ENCODE results near the gene GRIA2. TPM values are rescaled to one million over a fixed set of nuclear protein-coding genes. Genes with fewer than 3 reads are reported as not detected.

Gene GRIA2
- polyA plus RNA-seq, 2 donors: 0.01 to 0.14 TPM

- Histone ChIP-seq H3K27ac (ENCODE audit: low read depth in 2 of 2, low read length in 1 of 2) (no peak overlapping the region), H3K4me1 (ENCODE audit: control insufficient read depth in 2 of 2, insufficient read depth in 2 of 2, low read length in 1 of 2) (no peaks in the 10 kb centered on the region), H3K4me3 (ENCODE audit: low read depth in 1 of 2, low read length in 2 of 2) (no peak overlapping the region), H3K27me3 (ENCODE audit: control insufficient read depth in 1 of 2, insufficient read depth in 2 of 2, low read length in 2 of 2) (no peaks in the 10 kb centered on the region), H3K36me3 (ENCODE audit: control insufficient read depth in 2 of 2, insufficient read depth in 2 of 2, low read length in 1 of 2) (no peaks in the 10 kb centered on the region), H3K9me3 (ENCODE audit: control insufficient read depth in 2 of 2, insufficient read depth in 1 of 2, low read depth in 1 of 2, low read length in 1 of 2) (no peaks in the 10 kb centered on the region)
- 38 to 43% methylated on average over 1 of the region's 1 CpG for WGBS, 2 donors
These were observed 95.4 kb downstream of the GRIA2 start for GRCh38 chr4:157315968-157316367.

GRCh38 chr4:157320092-157320491 lies 99.6 kb downstream of the GRIA2 start:
- WGBS, 2 donors: 85 to 88% methylated on average over 2 of the region's 2 CpGs
- H3K36me3 ChIP-seq (ENCODE audit: control insufficient read depth in 2 of 2, insufficient read depth in 2 of 2, low read length in 1 of 2): no peaks in the 10 kb centered on the region
- no peaks in the 10 kb centered on the region for H3K4me1 ChIP-seq (ENCODE audit: control insufficient read depth in 2 of 2, insufficient read depth in 2 of 2, low read length in 1 of 2)
- no peak overlapping the region for H3K27ac ChIP-seq (ENCODE audit: low read depth in 2 of 2, low read length in 1 of 2)
- H3K9me3 ChIP-seq (ENCODE audit: control insufficient read depth in 2 of 2, insufficient read depth in 1 of 2, low read depth in 1 of 2, low read length in 1 of 2): no peaks in the 10 kb centered on the region
- H3K27me3 ChIP-seq (ENCODE audit: control insufficient read depth in 1 of 2, insufficient read depth in 2 of 2, low read length in 2 of 2): no peaks in the 10 kb centered on the region
- H3K4me3 ChIP-seq (ENCODE audit: low read depth in 1 of 2, low read length in 2 of 2): no peak overlapping the region

GRCh38 chr4:157327666-157328065 lies 107.1 kb downstream of the GRIA2 start:
- no peaks in the 10 kb centered on the region for H3K4me1 ChIP-seq (ENCODE audit: control insufficient read depth in 2 of 2, insufficient read depth in 2 of 2, low read length in 1 of 2)
- H3K9me3 ChIP-seq (ENCODE audit: control insufficient read depth in 2 of 2, insufficient read depth in 1 of 2, low read depth in 1 of 2, low read length in 1 of 2): no peaks in the 10 kb centered on the region
- 73 to 74% methylated on average over 2 of the region's 2 CpGs for WGBS, 2 donors
- H3K27ac ChIP-seq (ENCODE audit: low read depth in 2 of 2, low read length in 1 of 2): no peak overlapping the region
- H3K27me3 ChIP-seq (ENCODE audit: control insufficient read depth in 1 of 2, insufficient read depth in 2 of 2, low read length in 2 of 2): no peaks in the 10 kb centered on the region
- no peak overlapping the region for H3K4me3 ChIP-seq (ENCODE audit: low read depth in 1 of 2, low read length in 2 of 2)
- H3K36me3 ChIP-seq (ENCODE audit: control insufficient read depth in 2 of 2, insufficient read depth in 2 of 2, low read length in 1 of 2): no peaks in the 10 kb centered on the region

- 72 to 77% methylated on average over 1 of the region's 1 CpG for WGBS, 2 donors
These were observed 137.4 kb downstream of the GRIA2 start for GRCh38 chr4:157357887-157358286.

GRCh38 chr4:157358439-157358838 lies 137.9 kb downstream of the GRIA2 start:
- 81 to 83% methylated on average over 1 of the region's 1 CpG for WGBS, 2 donors
- Histone ChIP-seq H3K9me3 (ENCODE audit: control insufficient read depth in 2 of 2, insufficient read depth in 1 of 2, low read depth in 1 of 2, low read length in 1 of 2) (no peaks in the 10 kb centered on the region), H3K27me3 (ENCODE audit: control insufficient read depth in 1 of 2, insufficient read depth in 2 of 2, low read length in 2 of 2) (no peaks in the 10 kb centered on the region), H3K4me3 (ENCODE audit: low read depth in 1 of 2, low read length in 2 of 2) (no peak overlapping the region), H3K4me1 (ENCODE audit: control insufficient read depth in 2 of 2, insufficient read depth in 2 of 2, low read length in 1 of 2) (no peaks in the 10 kb centered on the region), H3K27ac (ENCODE audit: low read depth in 2 of 2, low read length in 1 of 2) (no peak overlapping the region), H3K36me3 (ENCODE audit: control insufficient read depth in 2 of 2, insufficient read depth in 2 of 2, low read length in 1 of 2) (no peaks in the 10 kb centered on the region)

More at GRCh38 chr4:157357887-157358286, 137.4 kb downstream of the GRIA2 start:
- Histone ChIP-seq H3K36me3 (ENCODE audit: control insufficient read depth in 2 of 2, insufficient read depth in 2 of 2, low read length in 1 of 2) (no peaks in the 10 kb centered on the region), H3K27me3 (ENCODE audit: control insufficient read depth in 1 of 2, insufficient read depth in 2 of 2, low read length in 2 of 2) (no peaks in the 10 kb centered on the region), H3K9me3 (ENCODE audit: control insufficient read depth in 2 of 2, insufficient read depth in 1 of 2, low read depth in 1 of 2, low read length in 1 of 2) (no peaks in the 10 kb centered on the region), H3K4me3 (ENCODE audit: low read depth in 1 of 2, low read length in 2 of 2) (no peak overlapping the region), H3K4me1 (ENCODE audit: control insufficient read depth in 2 of 2, insufficient read depth in 2 of 2, low read length in 1 of 2) (no peaks in the 10 kb centered on the region), H3K27ac (ENCODE audit: low read depth in 2 of 2, low read length in 1 of 2) (no peak overlapping the region)

GRCh38 chr4:157358851-157359250 lies 138.3 kb downstream of the GRIA2 start:
- Histone ChIP-seq H3K36me3 (ENCODE audit: control insufficient read depth in 2 of 2, insufficient read depth in 2 of 2, low read length in 1 of 2) (no peaks in the 10 kb centered on the region), H3K9me3 (ENCODE audit: control insufficient read depth in 2 of 2, insufficient read depth in 1 of 2, low read depth in 1 of 2, low read length in 1 of 2) (no peaks in the 10 kb centered on the region), H3K27ac (ENCODE audit: low read depth in 2 of 2, low read length in 1 of 2) (no peak overlapping the region), H3K4me3 (ENCODE audit: low read depth in 1 of 2, low read length in 2 of 2) (no peak overlapping the region), H3K27me3 (ENCODE audit: control insufficient read depth in 1 of 2, insufficient read depth in 2 of 2, low read length in 2 of 2) (no peaks in the 10 kb centered on the region), H3K4me1 (ENCODE audit: control insufficient read depth in 2 of 2, insufficient read depth in 2 of 2, low read length in 1 of 2) (no peaks in the 10 kb centered on the region)
- 31 to 34% methylated on average over 1 of the region's 1 CpG for WGBS, 2 donors

GRCh38 chr4:157363360-157363759 lies 142.8 kb downstream of the GRIA2 start:
- H3K27me3 ChIP-seq (ENCODE audit: control insufficient read depth in 1 of 2, insufficient read depth in 2 of 2, low read length in 2 of 2): no peaks in the 10 kb centered on the region
- 32 to 39% methylated on average over 4 of the region's 4 CpGs for WGBS, 2 donors

GRCh38 chr4:157372154-157372553 lies 151.6 kb downstream of the GRIA2 start:
- Histone ChIP-seq H3K4me3 (ENCODE audit: low read depth in 1 of 2, low read length in 2 of 2) (no peak overlapping the region), H3K27me3 (ENCODE audit: control insufficient read depth in 1 of 2, insufficient read depth in 2 of 2, low read length in 2 of 2) (no peaks in the 10 kb centered on the region), H3K9me3 (ENCODE audit: control insufficient read depth in 2 of 2, insufficient read depth in 1 of 2, low read depth in 1 of 2, low read length in 1 of 2) (no peaks in the 10 kb centered on the region), H3K36me3 (ENCODE audit: control insufficient read depth in 2 of 2, insufficient read depth in 2 of 2, low read length in 1 of 2) (no peaks in the 10 kb centered on the region), H3K27ac (ENCODE audit: low read depth in 2 of 2, low read length in 1 of 2) (no peak overlapping the region), H3K4me1 (ENCODE audit: control insufficient read depth in 2 of 2, insufficient read depth in 2 of 2, low read length in 1 of 2) (no peaks in the 10 kb centered on the region)
- WGBS, 2 donors: 72% methylated on average over 3 of the region's 3 CpGs

More at GRCh38 chr4:157363360-157363759, 142.8 kb downstream of the GRIA2 start:
- H3K27ac ChIP-seq (ENCODE audit: low read depth in 2 of 2, low read length in 1 of 2): no peak overlapping the region
- no peak overlapping the region for H3K4me3 ChIP-seq (ENCODE audit: low read depth in 1 of 2, low read length in 2 of 2)
- H3K36me3 ChIP-seq (ENCODE audit: control insufficient read depth in 2 of 2, insufficient read depth in 2 of 2, low read length in 1 of 2): no peaks in the 10 kb centered on the region
- H3K4me1 ChIP-seq (ENCODE audit: control insufficient read depth in 2 of 2, insufficient read depth in 2 of 2, low read length in 1 of 2): no peaks in the 10 kb centered on the region
- no peaks in the 10 kb centered on the region for H3K9me3 ChIP-seq (ENCODE audit: control insufficient read depth in 2 of 2, insufficient read depth in 1 of 2, low read depth in 1 of 2, low read length in 1 of 2)

- Histone ChIP-seq H3K4me3 (ENCODE audit: low read depth in 1 of 2, low read length in 2 of 2) (no peak overlapping the region), H3K9me3 (ENCODE audit: control insufficient read depth in 2 of 2, insufficient read depth in 1 of 2, low read depth in 1 of 2, low read length in 1 of 2) (no peaks in the 10 kb centered on the region), H3K36me3 (ENCODE audit: control insufficient read depth in 2 of 2, insufficient read depth in 2 of 2, low read length in 1 of 2) (no peaks in the 10 kb centered on the region), H3K27me3 (ENCODE audit: control insufficient read depth in 1 of 2, insufficient read depth in 2 of 2, low read length in 2 of 2) (no peaks in the 10 kb centered on the region), H3K27ac (ENCODE audit: low read depth in 2 of 2, low read length in 1 of 2) (no peak overlapping the region), H3K4me1 (ENCODE audit: control insufficient read depth in 2 of 2, insufficient read depth in 2 of 2, low read length in 1 of 2) (no peaks in the 10 kb centered on the region)
- WGBS, 2 donors: 85 to 93% methylated on average over 3 of the region's 3 CpGs
These were observed 152.0 kb downstream of the GRIA2 start for GRCh38 chr4:157372567-157372966.

- 41 to 53% methylated on average over 3 of the region's 3 CpGs for WGBS, 2 donors
- H3K9me3 ChIP-seq (ENCODE audit: control insufficient read depth in 2 of 2, insufficient read depth in 1 of 2, low read depth in 1 of 2, low read length in 1 of 2): no peaks in the 10 kb centered on the region
- H3K36me3 ChIP-seq (ENCODE audit: control insufficient read depth in 2 of 2, insufficient read depth in 2 of 2, low read length in 1 of 2): no peaks in the 10 kb centered on the region
- H3K27ac ChIP-seq (ENCODE audit: low read depth in 2 of 2, low read length in 1 of 2): no peak overlapping the region
- H3K27me3 ChIP-seq (ENCODE audit: control insufficient read depth in 1 of 2, insufficient read depth in 2 of 2, low read length in 2 of 2): no peaks in the 10 kb centered on the region
- no peak overlapping the region for H3K4me3 ChIP-seq (ENCODE audit: low read depth in 1 of 2, low read length in 2 of 2)
- no peaks in the 10 kb centered on the region for H3K4me1 ChIP-seq (ENCODE audit: control insufficient read depth in 2 of 2, insufficient read depth in 2 of 2, low read length in 1 of 2)
These were observed 169.2 kb downstream of the GRIA2 start for GRCh38 chr4:157389741-157390140.
